Superior temporal gyrus (tissue), 1 donor: ENCODE data around the gene DMAC2L.
"Not testable (repeated sequence)": the region's sequence is repeated elsewhere in the genome, so short reads cannot be mapped to it uniquely, and the experiment has no call there.

Source experiments
- DNase-seq: peaks from one replicate; pipeline ENCODE4 v3.0.0-alpha.2; 2016; ENCODE audit errors: extremely low spot score

DMAC2L gene

GRCh38 chr14:50354527-50354926 is 42.4 kb downstream of the DMAC2L start:
- DNase-seq = no peak

- no peak for DNase-seq
These were observed 43.6 kb downstream of the DMAC2L start for GRCh38 chr14:50355692-50356091.

- DNase-seq = not testable (repeated sequence)
These were observed 44.2 kb downstream of the DMAC2L start for GRCh38 chr14:50356283-50356682.

- DNase-seq = no peak
These were observed 45.0 kb downstream of the DMAC2L start for GRCh38 chr14:50357124-50357523.

- peak; percentile 38 for DNase-seq
These were observed 45.8 kb downstream of the DMAC2L start for GRCh38 chr14:50357753-50358395.

- no peak for DNase-seq
These were observed 47.5 kb downstream of the DMAC2L start for GRCh38 chr14:50359631-50360030.

- no peak for DNase-seq
These were observed 48.0 kb downstream of the DMAC2L start for GRCh38 chr14:50360093-50360492.

GRCh38 chr14:50360851-50361250 is 48.7 kb downstream of the DMAC2L start:
- no peak for DNase-seq

- not testable (repeated sequence) for DNase-seq
These were observed 49.6 kb downstream of the DMAC2L start for GRCh38 chr14:50361473-50362403.

GRCh38 chr14:50362764-50363713 is 50.9 kb downstream of the DMAC2L start:
- DNase-seq = no peak

- no peak for DNase-seq
These were observed 51.6 kb downstream of the DMAC2L start for GRCh38 chr14:50363714-50364111.

- no peak for DNase-seq
These were observed 52.7 kb downstream of the DMAC2L start for GRCh38 chr14:50364792-50365191.

- not testable (repeated sequence) for DNase-seq
These were observed 53.4 kb downstream of the DMAC2L start for GRCh38 chr14:50365572-50365971.

- no peak for DNase-seq
These were observed 54.0 kb downstream of the DMAC2L start for GRCh38 chr14:50366115-50366514.

GRCh38 chr14:50366589-50366988 is 54.5 kb downstream of the DMAC2L start:
- DNase-seq = no peak

GRCh38 chr14:50371546-50371945 is 59.4 kb downstream of the DMAC2L start:
- no peak for DNase-seq

GRCh38 chr14:50373959-50374358 is 61.8 kb downstream of the DMAC2L start:
- no peak for DNase-seq

- DNase-seq = no peak
These were observed 63.6 kb downstream of the DMAC2L start for GRCh38 chr14:50375760-50376159.
